ENCODE measurements around the gene NLRP1. TPM values are rescaled to one million over a fixed set of nuclear protein-coding genes. Genes with fewer than 3 reads are reported as not detected.

Gene NLRP1
- total RNA-seq (10 to 100 TPM; 43.7 to 75.9 (median 64.5) TPM), polyA plus RNA-seq (10 to 100 TPM; 29.3 to 45.4 TPM)
- long read RNA-seq, donor 1, transcript NLRP1-206 (2 exons, 1,627 nt): major isoform, 6 of 22 reads
- long read RNA-seq, donor 1, partial matches to known transcripts: 12 of 22 reads
- long read RNA-seq, donor 1, other reads (novel, unspliced or antisense): 4 of 22 reads
- long read RNA-seq, donor 2, transcript NLRP1-206 (2 exons, 1,627 nt): major isoform, 26 of 26 reads
- long read RNA-seq, donor 2, partial matches to known transcripts: 0 of 26 reads
- long read RNA-seq, donor 2, other reads (novel, unspliced or antisense): 0 of 26 reads
- long read RNA-seq, donor 3, full-length matches to known transcripts: 57 of 69 reads
- long read RNA-seq, donor 3, partial matches to known transcripts: 8 of 69 reads
- long read RNA-seq, donor 3, other reads (novel, unspliced or antisense): 4 of 69 reads

DNA sequence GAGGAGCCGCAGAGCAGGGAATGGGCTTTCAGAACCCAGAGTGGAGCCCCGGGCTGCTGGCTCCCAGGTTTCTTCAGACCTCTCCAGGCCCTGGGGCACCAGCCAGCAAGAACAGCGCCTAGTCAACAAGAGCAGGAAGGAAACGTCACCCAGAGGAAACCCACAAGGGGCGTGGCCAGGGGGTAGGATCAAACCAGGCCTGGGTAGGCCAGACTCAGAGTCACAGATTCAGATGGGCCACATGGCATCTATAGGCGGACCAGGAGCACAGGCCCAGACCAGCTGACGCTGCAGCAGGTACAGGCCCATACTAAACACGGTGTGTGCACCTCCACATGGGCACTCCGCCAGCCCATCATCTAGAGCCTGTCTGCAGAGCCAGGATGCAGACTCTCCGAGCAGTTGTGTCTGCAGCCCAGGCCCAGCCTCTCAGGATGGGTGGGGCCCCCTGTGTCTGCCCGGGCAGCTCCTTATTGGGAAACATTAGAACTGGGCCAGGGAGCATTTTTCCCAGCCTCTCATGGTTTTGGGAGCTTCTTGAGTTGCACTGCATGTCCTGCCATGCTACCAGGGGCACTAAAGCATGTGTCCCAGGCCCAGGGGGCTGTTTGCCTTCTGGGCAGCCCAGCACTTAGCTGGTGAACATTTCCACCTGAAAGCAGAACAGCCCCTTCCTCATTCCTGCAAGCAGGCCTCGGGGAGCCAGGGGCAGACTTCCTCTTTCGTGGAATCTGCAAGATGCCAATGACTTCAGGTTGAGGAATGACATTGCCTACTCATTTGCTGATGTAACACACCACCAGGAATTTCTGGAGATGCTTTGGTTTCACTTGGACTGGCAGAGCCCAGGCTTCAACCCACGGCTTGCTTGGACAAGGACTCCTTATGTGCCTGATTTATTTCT lies at the start of gene NLRP1:
TSS of gene NLRP1 (minus strand) at position 127 of the 904 bp plus-strand sequence. CDS start 552 bp downstream, outside the sequence.
- no peaks in the 10 kb centered on the region for H3K27me3 ChIP-seq
- H3K36me3 ChIP-seq: no peaks in the 10 kb centered on the region
- H3K9me3 ChIP-seq: no peaks in the 10 kb centered on the region
- no peaks in the 10 kb centered on the region for H3K4me1 ChIP-seq (ENCODE audit: insufficient read depth)
- WGBS, 3 donors: 49 to 51% (median 50%) methylated on average over 12 to 14 of the region's 14 CpGs
- DNase-seq: peak; percentile 47 to 75 (median 63)
- peak within 1 kb of the TSS; percentile 7 to 28 for H3K27ac ChIP-seq
- no peak for TF ChIP-seq EP300 (IDR thresholded peaks at IDR 0.05)
- no peak for TF ChIP-seq POLR2A (IDR thresholded peaks at IDR 0.05)
- TF ChIP-seq, protein P1, sequence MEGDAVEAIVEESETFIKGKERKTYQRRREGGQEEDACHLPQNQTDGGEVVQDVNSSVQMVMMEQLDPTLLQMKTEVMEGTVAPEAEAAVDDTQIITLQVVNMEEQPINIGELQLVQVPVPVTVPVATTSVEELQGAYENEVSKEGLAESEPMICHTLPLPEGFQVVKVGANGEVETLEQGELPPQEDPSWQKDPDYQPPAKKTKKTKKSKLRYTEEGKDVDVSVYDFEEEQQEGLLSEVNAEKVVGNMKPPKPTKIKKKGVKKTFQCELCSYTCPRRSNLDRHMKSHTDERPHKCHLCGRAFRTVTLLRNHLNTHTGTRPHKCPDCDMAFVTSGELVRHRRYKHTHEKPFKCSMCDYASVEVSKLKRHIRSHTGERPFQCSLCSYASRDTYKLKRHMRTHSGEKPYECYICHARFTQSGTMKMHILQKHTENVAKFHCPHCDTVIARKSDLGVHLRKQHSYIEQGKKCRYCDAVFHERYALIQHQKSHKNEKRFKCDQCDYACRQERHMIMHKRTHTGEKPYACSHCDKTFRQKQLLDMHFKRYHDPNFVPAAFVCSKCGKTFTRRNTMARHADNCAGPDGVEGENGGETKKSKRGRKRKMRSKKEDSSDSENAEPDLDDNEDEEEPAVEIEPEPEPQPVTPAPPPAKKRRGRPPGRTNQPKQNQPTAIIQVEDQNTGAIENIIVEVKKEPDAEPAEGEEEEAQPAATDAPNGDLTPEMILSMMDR (IDR thresholded peaks at IDR 0.05): no peak
- peak within 1 kb of the TSS; percentile 43 for H3K4me3 ChIP-seq
- intact Hi-C loops (cut with DNase I): loop anchor here in 2 of 4 donors (5.0 kb wide), 2 partner anchors 123 to 838 kb away; no protein-coding TSS in a partner anchor

DNA sequence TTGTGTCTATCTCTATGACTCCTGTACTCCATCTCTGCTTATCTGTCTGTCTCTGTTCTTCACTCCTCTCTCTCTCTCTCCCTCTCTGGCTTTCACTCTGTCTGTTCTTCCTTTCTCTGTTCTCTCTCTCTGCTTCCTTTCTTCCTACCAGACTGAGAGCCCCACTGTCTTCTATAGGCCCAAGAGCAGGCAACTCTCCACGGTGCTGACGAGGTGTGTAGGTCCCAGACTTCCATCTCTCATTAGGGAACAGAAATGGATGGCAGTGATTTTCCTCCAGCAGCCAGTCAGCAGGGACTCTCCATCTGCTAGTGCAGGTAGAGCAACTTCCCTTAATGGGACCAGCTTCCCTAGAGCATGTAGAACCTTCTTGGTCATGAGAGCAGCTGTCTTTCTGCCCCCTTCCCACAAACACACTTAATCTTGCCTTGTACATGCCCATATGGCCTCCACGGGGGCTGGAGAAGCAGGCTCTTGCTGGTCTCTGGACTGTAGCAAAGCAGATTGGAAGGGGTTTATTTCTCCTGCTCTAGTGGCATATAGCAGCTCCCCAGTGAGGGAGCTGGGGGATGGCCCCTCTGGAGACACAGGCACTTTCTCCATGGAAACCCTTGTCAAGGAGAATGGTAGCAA lies 47.8 kb upstream of the NLRP1 start:
- 24 to 41% (median 32%) methylated on average over 3 of the region's 3 CpGs for WGBS, 3 donors
- no peaks in the 10 kb centered on the region for H3K27me3 ChIP-seq
- intact Hi-C loops (cut with DNase I): no loop called here
- TF ChIP-seq EP300 (IDR thresholded peaks at IDR 0.05): no peak
- TF ChIP-seq POLR2A (IDR thresholded peaks at IDR 0.05): no peak
- TF ChIP-seq, protein P1 (IDR thresholded peaks at IDR 0.05): no peak
- no peak for DNase-seq
- no peak overlapping the region for H3K4me3 ChIP-seq
- no peaks in the 10 kb centered on the region for H3K9me3 ChIP-seq
- H3K4me1 ChIP-seq (ENCODE audit: insufficient read depth): no peaks in the 10 kb centered on the region
- no peaks in the 10 kb centered on the region for H3K36me3 ChIP-seq
- H3K27ac ChIP-seq: no peak overlapping the region

DNA sequence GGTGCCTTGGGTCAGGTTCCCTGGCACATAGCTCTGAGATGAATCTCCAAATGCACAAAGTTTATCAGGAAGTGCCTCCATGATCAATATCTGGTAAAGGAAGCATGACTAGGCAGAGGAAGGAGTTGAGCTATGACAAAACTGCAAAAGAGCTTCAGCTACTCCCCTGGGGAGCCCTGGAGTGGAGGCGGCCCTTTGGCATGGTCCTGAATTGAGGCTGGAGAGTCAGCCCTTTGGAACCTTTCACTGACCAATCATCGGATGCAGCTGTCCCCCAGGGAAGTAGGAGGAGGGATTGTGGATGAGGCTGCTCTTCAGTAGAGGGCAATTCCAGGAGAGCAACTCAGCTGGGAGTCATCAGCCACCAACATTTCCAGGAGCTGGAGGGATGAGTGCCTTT lies 46.1 kb upstream of the NLRP1 start:
- Histone ChIP-seq H3K9me3 (no peaks in the 10 kb centered on the region), H3K27me3 (no peaks in the 10 kb centered on the region), H3K4me3 (no peak overlapping the region), H3K4me1 (ENCODE audit: insufficient read depth) (no peaks in the 10 kb centered on the region), H3K36me3 (no peaks in the 10 kb centered on the region), H3K27ac (no peak overlapping the region)
- TF ChIP-seq, protein P1 (IDR thresholded peaks at IDR 0.05): no peak
- TF ChIP-seq POLR2A (IDR thresholded peaks at IDR 0.05) (no peak), EP300 (IDR thresholded peaks at IDR 0.05) (no peak)
- no peak for DNase-seq
- 56 to 66% (median 61%) methylated on average over 2 of the region's 2 CpGs for WGBS, 3 donors
- intact Hi-C loops (cut with DNase I): no loop called here

DNA sequence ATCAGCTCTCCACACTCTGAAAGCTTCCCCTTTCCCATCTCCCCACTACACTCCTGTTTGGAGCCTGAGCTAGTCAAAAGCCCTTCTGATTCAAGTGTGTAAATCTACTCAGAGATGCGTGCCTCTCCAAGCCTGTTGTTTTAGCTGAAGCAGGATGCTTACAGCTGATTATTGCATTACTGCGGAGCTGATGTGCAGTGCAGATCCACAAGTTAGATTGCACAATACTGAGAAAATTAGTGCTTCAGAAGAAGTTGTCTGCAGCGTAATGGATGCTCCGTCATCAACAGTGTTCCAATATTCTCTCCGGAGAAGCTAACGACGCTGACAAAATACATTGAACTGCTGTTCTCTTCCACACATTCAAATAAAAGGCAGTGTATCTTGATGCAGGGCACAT lies 44.8 kb upstream of the NLRP1 start:
- no peak overlapping the region for H3K27ac ChIP-seq
- TF ChIP-seq EP300 (IDR thresholded peaks at IDR 0.05): no peak
- TF ChIP-seq POLR2A (IDR thresholded peaks at IDR 0.05): no peak
- TF ChIP-seq, protein P1 (IDR thresholded peaks at IDR 0.05): no peak
- intact Hi-C loops (cut with DNase I): no loop called here
- 68 to 89% (median 86%) methylated on average over 7 of the region's 7 CpGs for WGBS, 3 donors
- H3K4me1 ChIP-seq (ENCODE audit: insufficient read depth): no peaks in the 10 kb centered on the region
- no peak overlapping the region for H3K4me3 ChIP-seq
- no peak for DNase-seq
- no peaks in the 10 kb centered on the region for H3K27me3 ChIP-seq
- no peaks in the 10 kb centered on the region for H3K36me3 ChIP-seq
- no peaks in the 10 kb centered on the region for H3K9me3 ChIP-seq
